ENCODE data around the gene CSN3.
A peak's percentile ranks its signal among the peaks of the same experiment; 100 is the strongest.

Gene CSN3

DNA sequence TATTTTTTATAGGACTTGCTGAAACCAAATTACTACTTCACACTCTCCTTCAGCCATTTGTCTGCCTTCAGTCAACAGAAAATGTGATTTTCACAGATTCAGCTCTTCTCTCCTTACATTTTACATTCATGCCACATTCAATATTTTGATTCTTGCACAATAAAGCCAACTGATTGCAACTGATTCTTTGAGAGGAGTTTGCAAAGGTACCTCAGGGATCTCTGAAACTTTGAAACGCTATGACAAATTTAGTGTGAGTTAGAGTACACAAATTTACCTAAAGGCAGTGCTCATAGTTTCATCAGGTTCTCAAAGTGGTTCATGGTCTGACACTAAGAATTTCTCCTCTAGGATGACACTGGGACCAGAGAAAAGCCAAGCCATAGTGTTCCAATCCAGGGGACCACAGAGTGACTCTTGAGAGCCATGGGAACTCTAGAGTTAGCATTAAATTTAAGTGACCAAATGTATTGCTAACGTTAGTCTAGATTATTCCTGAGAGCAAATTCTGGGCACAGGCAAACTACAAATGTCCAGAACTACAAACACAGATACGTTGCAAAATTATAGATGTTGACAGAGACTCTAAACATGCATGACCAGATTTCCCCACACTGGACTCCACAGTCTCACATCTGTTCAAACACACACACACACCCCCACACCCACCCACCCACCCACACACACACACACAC is 9.0 kb downstream of the CSN3 start:
- no peak for ATAC-seq
- no peak overlapping the region for H3K4me3 Mint-ChIP-seq
- no peaks in the 10 kb centered on the region for H3K9me3 Mint-ChIP-seq
- H3K27ac Mint-ChIP-seq: no peak overlapping the region
- DNase-seq: no peak
- H3K27me3 Mint-ChIP-seq: no peaks in the 10 kb centered on the region
- no peaks in the 10 kb centered on the region for H3K4me1 Mint-ChIP-seq

DNA sequence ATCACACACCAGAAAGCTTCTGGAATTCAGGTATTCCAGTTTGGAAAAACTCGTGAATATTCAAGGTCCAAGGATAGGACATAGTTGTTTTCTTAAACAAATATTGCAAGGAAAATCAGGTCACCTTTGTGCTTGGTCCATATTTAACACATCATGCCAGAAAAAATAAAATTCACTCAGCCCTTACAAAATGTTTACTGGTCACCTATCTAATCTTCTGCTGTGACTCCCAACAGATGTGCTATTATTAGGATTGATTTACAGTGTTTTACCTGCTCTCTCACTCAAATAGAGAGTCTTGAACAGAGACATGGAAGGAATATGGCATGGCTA is 9.5 kb downstream of the CSN3 start:
- Mint-ChIP-seq H3K4me3 (no peak overlapping the region), H3K4me1 (no peaks in the 10 kb centered on the region), H3K9me3 (no peaks in the 10 kb centered on the region), H3K27ac (no peak overlapping the region), H3K27me3 (no peaks in the 10 kb centered on the region)
- ATAC-seq (no peak), DNase-seq (no peak)

- H3K27me3 Mint-ChIP-seq: no peaks in the 10 kb centered on the region
- no peaks in the 10 kb centered on the region for H3K4me1 Mint-ChIP-seq
- ATAC-seq (no peak), DNase-seq (no peak)
- peaks cover 0 to 5% of the 10 kb centered on the region in 2 donors for H3K9me3 Mint-ChIP-seq
- no peak overlapping the region for H3K27ac Mint-ChIP-seq
- H3K4me3 Mint-ChIP-seq: no peak overlapping the region
Measured at GRCh38 chr4:70269674-70270073, 27.3 kb downstream of the CSN3 start.

DNA sequence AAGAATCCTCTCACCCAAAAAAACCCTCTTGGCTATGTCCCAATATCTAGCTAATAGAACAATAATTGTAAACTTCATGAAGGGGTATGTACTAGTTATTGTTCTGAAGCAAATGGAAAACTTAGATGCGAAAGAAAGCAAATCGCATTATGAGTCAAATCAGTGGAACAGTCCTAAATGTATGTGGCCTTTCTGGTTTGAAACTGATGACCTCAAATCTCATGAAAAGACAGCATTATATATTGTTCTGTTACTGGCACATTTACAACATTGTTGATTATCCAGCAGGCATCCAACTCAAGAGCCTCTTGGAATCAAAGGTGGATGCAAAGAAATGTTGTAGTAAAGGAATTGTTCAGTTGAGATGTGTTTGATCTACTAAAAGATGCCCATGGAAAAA is 34.7 kb downstream of the CSN3 start:
- Mint-ChIP-seq H3K27ac (no peak overlapping the region), H3K27me3 (no peaks in the 10 kb centered on the region), H3K4me3 (no peak overlapping the region), H3K4me1 (no peaks in the 10 kb centered on the region), H3K9me3 (no peaks in the 10 kb centered on the region)
- DNase-seq (no peak), ATAC-seq (no peak)

DNA sequence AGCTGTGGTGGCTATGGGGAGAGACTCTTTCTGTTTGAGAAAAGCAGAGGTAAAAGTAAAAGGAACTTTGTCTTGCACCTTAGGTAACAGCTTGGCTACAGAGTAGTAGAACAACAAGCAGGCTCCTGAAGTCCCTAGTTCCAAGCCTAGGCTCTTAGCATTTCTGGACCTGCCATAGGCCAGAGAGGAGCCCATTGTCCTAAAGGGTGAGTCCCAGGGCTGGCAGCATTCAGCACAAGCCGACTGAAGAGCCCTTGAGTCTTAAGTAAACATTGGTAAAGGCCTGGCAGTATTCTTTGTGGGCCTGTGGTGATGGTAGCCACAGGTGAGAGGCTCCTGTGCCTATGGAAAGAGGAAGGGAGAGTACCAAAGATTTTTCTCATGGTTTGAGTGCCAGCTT is 38.2 kb downstream of the CSN3 start:
- DNase-seq (no peak), ATAC-seq (no peak)
- Mint-ChIP-seq H3K27ac (peak overlapping the region in 1 of 2 donors; percentile 42), H3K27me3 (no peaks in the 10 kb centered on the region), H3K9me3 (no peaks in the 10 kb centered on the region), H3K4me3 (no peak overlapping the region), H3K4me1 (no peaks in the 10 kb centered on the region)

- H3K4me1 Mint-ChIP-seq: no peaks in the 10 kb centered on the region
- no peaks in the 10 kb centered on the region for H3K9me3 Mint-ChIP-seq
- no peak overlapping the region for H3K4me3 Mint-ChIP-seq
- no peak for ATAC-seq
- H3K27ac Mint-ChIP-seq: no peak overlapping the region
- no peak for DNase-seq
- H3K27me3 Mint-ChIP-seq: no peaks in the 10 kb centered on the region
Measured at GRCh38 chr4:70288651-70289050, 46.3 kb downstream of the CSN3 start.

DNA sequence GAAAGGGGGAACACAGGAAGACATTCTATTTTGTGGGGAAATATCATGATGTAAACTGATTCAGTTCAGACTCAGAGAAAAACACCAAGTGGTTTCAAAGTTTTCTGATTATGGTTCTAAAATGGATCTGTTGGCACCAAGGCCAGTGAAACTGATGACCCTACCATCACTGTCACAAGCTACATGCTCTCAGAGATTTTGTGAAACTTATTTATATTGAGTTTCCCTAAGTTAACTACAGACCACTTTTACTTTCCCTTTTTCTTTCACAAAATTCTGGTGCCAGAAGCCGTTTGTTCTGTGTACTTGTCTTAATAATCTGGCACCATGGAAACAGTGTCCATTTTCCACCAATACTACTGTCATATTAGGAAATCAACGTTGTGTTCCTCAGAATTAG is 48.9 kb downstream of the CSN3 start:
- no peak overlapping the region for H3K4me3 Mint-ChIP-seq
- no peak for ATAC-seq
- no peak overlapping the region for H3K27ac Mint-ChIP-seq
- no peaks in the 10 kb centered on the region for H3K9me3 Mint-ChIP-seq
- DNase-seq: no peak
- no peaks in the 10 kb centered on the region for H3K4me1 Mint-ChIP-seq
- H3K27me3 Mint-ChIP-seq: no peaks in the 10 kb centered on the region

- no peak overlapping the region for H3K27ac Mint-ChIP-seq
Measured at GRCh38 chr4:70297576-70297975, 55.2 kb downstream of the CSN3 start.

DNA sequence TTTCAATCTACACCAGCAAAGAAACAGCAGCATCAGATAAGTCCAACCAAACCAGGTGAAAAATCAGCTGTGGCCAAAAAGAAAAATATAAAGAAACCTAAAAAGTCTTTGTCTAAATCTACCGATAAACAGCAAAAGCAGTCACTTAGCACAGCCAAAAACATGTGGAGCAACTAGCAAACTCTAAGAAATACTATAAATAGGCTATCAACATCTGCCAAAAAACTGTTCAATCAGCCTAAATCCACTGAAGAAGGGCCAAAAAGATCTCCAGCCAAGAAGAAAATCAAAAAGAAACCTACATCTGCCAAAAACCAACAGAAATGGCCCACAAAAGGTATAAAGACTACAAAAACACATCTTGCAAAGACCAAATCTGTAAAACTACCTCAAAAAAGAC is 55.7 kb downstream of the CSN3 start:
- DNase-seq (no peak), ATAC-seq (no peak)
- peaks cover 0 to 7% of the 10 kb centered on the region in 2 donors for H3K9me3 Mint-ChIP-seq
- no peaks in the 10 kb centered on the region for H3K4me1 Mint-ChIP-seq
- no peak overlapping the region for H3K27ac Mint-ChIP-seq
- H3K27me3 Mint-ChIP-seq: peaks cover 7% of the 10 kb centered on the region
- no peak overlapping the region for H3K4me3 Mint-ChIP-seq

More at GRCh38 chr4:70297576-70297975, 55.2 kb downstream of the CSN3 start:
- DNase-seq (no peak), ATAC-seq (no peak)
- Mint-ChIP-seq H3K4me1 (no peaks in the 10 kb centered on the region), H3K9me3 (peaks cover 0 to 7% of the 10 kb centered on the region in 2 donors), H3K27me3 (peaks cover 7% of the 10 kb centered on the region), H3K4me3 (no peak overlapping the region)

DNA sequence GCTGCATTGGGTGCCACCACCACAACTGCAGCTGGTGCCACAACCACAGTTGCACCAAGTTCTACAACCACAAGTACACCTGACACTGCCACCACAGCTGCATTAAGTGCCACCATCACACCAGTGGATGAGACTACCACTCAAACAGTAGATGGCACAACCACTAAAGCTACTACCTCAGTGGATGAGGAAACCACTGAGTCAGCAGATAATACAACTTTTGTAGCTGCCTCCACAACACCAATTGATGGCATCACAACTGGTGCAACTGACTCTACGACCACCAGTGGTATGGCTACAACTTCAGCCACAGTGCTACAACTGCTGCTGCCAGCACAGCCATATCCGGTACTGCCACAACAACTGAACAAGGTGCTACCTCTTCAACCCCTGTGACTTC is 57.2 kb downstream of the CSN3 start:
- no peaks in the 10 kb centered on the region for H3K4me1 Mint-ChIP-seq

GRCh38 chr4:70300215-70300614 is 57.8 kb downstream of the CSN3 start:
- Mint-ChIP-seq H3K9me3 (peaks cover 0 to 7% of the 10 kb centered on the region in 2 donors), H3K4me3 (no peak overlapping the region), H3K27me3 (peaks cover 7% of the 10 kb centered on the region), H3K27ac (no peak overlapping the region), H3K4me1 (no peaks in the 10 kb centered on the region)
- no peak for DNase-seq
- no peak for ATAC-seq

More for the DNA sequence above, 57.2 kb downstream of the CSN3 start:
- ATAC-seq (no peak), DNase-seq (no peak)
- Mint-ChIP-seq H3K27ac (no peak overlapping the region), H3K27me3 (peaks cover 7% of the 10 kb centered on the region), H3K9me3 (peaks cover 0 to 7% of the 10 kb centered on the region in 2 donors), H3K4me3 (no peak overlapping the region)
